ENCODE data around the gene CD99.
"Not testable (repeated sequence)": the region's sequence is repeated elsewhere in the genome, so short reads cannot be mapped to it uniquely, and the experiment has no call there.

Gene CD99, protein sequence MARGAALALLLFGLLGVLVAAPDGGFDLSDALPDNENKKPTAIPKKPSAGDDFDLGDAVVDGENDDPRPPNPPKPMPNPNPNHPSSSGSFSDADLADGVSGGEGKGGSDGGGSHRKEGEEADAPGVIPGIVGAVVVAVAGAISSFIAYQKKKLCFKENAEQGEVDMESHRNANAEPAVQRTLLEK
- total RNA-seq: 84.8 reads per million, percentile 79 among the genes with 10 or more reads in this experiment

DNA sequence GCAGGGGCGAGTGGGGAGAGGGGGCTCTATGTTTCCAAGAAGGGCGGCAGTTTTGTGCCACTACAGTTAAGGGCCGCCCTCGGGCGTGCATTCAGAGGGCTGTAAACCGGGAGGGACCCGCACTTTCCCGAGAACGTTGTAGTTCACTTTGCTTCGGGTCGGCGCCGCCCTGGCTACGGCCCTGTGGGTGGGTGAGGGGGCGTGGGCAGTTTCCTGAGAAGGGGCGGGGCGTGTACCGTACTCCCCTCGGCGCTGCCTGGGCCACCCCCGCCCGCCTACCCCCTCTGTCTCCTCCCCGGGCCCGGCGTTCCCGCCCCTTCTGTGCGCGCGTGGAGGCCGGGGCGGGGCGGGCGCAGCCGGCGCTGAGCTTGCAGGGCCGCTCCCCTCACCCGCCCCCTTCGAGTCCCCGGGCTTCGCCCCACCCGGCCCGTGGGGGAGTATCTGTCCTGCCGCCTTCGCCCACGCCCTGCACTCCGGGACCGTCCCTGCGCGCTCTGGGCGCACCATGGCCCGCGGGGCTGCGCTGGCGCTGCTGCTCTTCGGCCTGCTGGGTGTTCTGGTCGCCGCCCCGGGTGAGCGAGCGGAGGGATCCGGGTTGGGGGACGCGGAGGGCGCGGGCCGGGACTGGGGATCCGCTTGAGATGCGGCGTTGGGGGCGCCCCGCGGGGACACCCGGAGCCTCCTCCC, at the start of gene CD99:
CD99 (plus strand) TSS at position 440 of the 687 bp plus-strand sequence; CDS start at position 506, 66 bp downstream.
- DNase-seq: peak; percentile 87

DNA sequence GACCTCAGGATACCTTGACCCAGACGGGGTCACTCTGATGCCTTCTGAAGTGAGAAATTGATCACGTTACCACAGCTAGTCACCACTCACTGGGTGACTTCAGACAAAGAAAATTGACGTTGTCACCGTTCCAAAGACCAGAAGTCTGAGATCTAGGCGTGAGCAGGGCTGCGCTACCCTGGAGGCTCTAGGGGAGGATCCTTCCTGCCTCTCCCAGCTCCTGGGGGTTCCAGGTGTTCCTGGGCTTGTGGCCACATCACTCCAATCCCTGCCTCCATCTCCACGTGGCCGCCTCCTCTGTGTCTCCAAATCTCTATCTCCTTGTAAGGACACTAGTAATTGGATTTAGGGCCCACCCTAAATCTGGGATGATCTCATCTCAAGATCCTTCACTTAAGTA, 48.9 kb upstream of the CD99 start:
- DNase-seq: no peak

DNA sequence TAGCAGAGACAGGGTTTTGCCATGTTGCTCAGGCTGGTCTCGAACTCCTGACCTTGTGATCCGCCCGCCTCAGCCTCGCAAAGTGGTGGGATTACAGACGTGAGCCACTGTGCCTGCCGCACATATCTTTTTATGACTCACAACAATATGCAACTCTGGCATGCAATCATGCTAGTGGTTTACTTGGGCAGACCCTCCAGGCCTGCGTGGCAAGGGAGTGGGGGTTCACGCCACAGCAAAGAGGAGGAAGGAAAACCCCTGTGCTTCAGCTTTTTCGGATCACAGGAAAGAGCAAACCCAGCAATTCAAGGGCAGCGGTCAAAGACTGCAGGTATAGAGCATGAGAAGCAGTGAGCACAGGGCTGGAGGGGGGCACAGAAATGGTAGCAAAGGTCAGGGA, 48.3 kb upstream of the CD99 start:
- no peak for DNase-seq

DNA sequence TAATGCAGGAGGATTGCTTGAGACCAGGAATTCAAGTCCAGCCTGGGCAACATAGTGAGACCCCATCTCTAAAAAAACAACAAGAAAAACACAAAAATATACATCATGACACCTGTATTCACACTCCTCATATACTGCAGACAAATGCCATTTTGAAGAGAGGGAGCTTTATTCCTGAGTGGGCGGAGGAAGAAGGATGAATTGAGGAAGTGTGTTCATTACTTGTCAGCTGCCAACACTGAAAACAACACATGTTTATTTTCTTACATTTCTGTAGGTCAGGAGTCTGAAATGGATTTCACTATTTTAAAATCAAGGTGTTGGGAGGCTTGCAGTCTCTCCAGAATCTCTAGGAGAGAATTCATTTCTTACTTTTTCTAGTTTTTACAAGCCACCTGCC, 47.2 kb upstream of the CD99 start:
- DNase-seq: no peak

DNA sequence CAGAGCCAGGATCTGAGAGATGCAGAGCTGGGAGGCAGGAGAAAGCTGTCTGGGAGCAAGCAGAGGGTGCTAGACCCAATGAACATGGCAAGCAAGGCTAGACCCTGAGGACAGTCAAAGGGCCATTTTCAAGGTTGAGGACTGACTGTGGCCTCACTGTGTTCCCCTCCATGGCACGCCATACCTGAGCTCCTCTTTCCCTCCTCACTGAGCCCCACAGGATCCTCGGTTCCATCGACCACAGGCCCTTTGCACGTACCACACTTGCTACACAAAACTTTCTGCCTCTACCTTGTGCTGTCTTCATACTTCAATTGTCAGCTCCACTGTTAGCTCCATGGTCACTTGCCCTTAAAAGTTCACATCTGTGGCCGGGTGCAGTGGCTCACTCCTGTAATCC, 45.5 kb upstream of the CD99 start:
- DNase-seq: no peak

DNA sequence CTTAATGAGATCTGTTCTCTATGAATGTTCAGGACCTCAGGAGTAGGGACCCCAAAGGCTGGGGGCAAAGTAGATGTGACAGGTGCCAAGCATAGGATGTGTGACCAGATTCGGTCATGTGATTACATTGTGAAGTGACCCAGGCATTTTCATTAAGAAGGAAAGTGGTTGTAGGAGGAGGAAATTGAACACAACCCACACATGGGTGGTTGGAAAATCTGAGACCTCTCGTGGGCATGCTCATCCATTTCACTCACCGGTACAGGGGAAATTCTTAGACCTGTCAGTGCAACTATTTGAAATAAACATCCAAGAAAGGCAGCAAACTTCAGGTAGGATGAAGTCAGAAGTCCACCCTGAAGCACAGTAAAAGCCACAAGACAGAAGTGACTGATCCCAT, 43.5 kb upstream of the CD99 start:
- no peak for DNase-seq

DNA sequence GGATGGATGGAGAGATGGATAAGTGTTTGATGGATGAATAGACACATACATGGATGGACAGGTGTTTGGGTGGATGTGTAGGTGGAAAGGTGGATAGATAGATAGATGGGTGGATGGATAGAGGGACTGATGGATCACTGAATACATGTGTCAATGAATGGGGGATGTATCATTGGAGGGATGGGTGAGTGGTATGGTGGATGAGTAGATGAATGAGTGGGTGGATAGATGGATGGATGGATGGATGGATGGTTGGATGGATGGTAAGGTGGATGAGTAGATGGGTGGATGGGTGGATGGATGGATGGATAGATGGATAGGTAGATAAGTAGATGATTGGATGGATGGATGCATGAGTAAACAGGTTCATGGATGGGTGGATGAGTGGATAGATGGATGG, 41.1 kb upstream of the CD99 start:
- DNase-seq: no peak

DNA sequence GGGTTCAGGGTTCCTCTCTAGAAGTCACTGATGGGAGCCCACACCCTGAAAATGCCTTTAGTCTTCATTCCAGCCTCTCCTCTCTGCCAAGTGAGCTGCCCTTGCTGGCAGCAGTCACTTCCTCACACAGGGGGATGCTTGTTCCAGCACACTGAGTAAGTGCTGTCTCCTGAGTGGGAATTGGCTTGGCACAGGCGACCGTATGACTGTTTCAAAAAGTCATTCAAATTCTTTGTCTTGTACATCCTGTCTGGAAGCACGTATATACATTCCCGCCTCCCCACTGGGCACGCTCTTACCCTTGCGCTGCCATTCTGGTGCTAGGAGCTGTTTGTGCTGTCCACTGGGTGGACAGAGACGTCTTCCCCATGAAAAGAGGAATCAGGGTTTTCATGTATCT, 40.2 kb upstream of the CD99 start:
- DNase-seq: no peak

DNA sequence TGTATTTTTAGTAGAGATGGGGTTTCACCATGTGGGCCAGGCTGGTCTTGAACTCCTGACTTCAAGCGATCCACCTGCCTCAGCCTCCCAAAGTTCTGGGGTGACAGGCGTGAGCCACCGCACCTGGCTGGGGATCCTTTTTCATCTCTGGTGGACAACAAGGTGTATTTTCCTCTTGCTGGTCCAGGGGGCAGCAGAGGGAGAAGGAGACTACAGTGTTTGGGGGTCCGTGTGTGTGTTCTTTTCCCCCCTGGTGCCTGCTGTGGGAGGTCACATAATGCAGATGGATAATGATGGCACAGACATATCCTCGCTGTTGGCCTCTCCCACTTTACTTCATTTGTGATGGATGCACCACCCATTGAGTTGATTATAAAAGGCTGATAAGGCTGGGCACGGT, 39.0 kb upstream of the CD99 start:
- no peak for DNase-seq

DNA sequence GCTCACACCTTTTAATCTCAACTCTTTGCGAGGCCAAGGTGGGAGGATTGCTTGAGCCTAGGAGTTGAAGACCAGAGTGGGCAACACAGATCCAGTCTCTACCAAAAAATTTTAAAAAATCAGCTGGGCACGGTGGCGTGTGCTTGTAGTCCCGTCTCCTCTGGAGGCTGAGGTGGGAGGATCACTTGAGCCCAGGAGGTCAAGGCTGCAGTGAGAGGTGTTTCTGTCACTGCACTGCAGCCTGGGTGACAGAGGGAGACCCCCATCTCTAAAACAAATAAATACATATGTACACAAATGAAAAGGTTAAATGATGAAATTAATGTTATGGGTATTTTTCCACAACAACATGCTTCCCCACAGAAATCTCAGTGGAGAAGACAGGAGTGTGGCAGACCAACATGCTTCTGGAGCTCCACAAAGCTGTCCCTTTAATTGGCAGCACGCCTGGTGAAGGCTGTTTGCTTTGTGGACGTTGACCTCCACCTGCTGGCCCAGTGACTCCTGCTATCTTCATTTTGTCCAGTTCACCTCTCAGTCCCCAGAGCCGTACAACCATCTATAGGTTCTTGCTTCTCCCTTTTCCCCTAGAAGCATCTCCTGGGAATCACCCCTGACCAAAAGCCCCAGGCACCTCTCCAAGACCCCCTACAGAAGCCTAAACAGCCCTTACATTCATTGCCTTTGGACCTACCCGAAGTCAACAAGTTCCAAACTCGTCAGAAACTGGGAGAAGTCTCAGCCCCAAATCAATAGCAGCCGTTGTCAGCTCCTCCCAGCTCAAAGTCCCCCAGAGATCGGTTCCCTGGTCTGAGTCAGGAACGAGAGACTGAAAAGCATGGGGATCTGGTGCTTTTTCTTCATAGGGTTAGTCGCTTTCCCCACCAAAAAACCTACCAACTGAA, 36.4 kb upstream of the CD99 start:
- DNase-seq: no peak

DNA sequence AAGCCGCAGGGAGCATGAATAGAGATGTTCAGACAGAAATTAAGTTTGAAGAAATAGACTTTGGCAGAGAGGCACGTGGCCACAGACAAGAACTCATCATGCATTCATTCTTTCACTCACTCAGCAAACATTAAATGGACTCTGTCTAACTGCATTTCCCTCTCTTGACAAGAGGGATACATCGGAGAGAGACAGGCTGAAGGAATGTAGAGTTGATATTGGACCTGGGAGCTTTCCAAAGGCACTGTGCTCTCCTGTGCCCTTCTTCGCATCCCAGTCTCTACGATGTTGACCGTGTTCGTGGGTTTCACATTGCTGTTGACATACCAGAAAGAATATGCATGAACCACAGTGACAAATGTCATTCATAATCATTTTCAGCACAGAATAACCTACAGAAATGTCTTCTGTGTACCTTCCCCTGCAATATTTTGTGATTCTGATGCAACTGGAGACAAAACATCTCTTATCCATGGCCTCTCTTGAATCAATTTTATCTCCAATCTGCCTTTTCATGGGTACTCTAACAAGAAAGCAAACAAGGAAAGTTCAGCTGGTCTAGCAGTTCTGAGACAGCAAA, 34.7 kb upstream of the CD99 start:
- DNase-seq: no peak

DNA sequence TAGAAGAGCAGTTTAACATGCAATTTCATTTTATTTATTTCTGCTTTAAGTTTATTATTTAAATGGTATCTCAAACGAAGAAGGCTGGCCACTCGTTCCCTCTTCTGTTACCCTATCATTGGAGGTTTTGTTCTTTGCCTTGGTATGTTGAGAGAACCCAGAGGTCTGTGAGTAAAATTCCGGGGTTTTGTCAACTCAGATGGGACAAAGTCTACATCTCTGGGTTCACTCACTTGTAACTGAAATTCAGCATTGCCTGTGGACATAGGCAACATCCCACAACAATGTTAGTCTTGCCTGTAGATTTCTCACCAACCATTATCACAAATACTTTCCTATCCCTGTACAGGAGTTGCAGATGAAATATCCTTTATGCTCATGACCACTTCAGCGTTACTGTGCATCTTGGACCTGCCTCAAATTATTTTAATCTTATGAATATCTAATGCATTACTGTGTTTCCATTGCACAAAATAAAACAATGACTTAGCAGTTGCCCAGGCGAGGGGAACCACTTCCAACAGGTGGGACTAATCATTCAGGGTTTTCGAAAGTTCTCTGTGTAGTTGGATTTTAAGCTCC, 33.5 kb upstream of the CD99 start:
- no peak for DNase-seq

DNA sequence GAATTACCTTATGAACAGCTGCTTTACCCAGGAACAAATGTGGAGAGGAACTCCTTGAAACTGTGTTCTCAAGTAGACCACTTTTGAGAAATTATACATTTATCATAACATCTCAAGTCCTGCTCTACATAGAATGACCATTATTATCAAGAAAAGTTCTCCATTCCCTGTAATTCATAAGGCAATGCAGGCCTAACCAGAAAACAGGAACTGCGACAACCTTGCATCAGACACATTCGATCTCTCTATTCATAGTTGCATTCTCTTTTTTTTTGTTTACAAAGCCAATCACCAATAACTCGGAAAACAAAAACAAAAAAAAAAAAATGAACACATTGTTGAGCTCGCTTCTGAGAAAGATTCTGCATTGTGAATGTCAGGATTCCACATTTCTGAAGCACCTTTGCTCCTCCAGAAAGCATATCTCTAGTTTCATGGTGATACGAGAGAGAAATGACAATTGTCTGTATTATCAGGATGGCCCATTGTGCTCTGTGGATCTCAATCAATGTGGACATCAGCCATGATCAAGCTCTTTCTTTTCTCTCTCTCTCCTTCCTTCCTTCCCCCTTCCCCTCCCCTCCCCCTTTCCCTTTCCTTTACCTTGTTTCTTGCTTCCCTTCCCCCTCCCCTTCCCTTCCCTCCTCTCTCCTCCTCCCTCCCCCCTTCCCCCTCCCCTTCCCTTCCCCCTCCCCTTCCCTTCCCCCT, 32.4 kb upstream of the CD99 start:
- DNase-seq: no peak

DNA sequence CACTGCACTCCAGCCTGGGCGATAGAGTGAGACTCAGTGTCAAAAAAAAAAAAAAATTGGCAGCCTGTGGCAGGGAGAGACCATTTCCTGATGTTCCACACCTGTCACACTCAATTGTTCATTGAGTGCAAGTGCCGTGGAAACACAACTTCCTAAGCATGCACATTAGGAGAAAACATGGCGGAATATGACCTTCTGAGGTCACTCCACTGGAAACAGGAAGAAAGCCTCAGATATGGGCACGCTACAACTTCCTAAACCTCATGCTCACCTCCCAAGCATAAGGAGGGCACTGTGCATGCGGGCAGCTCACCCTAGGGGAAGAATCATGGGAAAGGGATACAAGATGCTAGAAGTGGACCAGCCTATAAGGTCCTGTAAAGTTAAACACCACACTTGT, 28.5 kb upstream of the CD99 start:
- no peak for DNase-seq

DNA sequence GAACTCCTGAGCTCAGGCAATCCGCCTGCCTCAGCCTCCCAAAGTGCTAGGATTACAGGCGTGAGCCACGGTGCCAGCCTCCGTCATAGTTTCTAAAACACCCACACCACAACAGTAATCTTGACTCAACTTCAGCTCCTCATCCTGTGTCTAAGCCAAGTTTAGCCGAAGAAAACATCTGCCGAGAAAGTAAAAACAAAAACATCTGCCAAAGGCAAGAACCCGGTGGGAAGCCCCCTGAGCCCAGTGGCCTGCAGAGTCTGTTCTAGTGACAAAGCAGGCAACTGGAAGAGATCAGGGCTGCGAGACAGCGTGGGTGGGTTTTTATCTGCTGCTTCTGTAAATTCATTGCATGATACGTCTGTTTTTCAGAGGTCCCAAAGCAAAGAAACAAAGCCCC, 26.6 kb upstream of the CD99 start:
- no peak for DNase-seq

DNA sequence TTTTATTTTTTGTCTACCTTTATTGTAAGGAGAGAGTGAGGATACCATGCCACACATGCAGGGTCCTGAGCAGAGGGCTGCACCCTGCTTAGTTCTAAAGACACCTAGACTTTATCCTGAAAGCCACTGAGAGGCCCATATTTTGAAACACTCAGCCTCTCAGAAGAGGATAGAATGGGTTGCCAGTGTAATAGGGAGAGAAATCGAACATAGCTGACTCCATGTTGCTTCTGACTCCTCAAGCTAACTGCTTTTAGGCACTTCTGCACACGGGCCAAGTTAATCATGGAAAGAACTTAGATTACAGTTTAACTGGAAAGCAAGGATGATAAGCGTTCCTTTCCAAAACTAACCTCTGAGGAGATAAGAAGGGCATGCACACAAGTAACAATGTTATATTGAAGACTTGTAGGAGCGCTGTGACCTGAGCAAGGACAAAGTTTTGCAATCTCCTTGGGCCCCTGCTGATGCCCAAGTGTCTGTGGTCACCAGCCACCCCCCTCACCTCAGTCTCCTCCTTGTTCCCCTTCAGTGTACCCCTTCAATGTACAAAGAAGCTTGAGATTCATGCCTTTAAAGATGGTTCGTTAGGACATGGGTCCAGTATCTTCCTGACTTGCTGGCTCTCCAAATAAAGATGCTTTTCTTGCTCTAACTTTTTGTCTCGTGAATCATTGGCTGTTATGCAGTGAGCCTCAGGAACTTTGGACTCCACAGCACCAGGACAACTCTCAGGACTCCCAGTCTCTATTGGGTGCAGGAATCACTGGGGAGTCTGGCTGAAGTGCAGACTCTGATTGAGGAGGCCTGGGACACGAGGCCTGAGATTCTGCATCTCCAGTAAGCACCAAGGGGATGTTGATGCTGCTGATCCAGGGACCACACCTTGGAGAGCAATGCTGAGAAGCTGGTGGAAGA, 25.4 kb upstream of the CD99 start:
- DNase-seq: no peak

DNA sequence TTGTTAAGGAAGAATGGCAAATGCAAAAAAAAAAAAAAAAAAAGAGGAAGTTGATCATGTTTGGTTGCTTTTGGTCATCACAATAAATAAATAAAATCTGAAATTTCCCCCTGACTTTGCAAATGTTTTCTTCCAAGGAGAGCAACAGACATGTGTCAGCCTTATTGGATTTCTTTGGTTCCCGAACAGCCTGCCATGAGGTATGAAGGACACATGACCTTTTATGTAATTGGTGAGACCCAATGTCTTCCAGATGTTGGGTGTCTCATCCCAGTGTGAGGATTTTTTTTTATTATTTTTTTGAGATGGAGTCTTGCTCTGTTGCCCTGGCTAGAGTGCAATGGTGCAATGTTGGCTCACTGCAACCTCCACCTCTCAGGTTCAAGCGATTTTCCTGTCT, 24.6 kb upstream of the CD99 start:
- DNase-seq: no peak

DNA sequence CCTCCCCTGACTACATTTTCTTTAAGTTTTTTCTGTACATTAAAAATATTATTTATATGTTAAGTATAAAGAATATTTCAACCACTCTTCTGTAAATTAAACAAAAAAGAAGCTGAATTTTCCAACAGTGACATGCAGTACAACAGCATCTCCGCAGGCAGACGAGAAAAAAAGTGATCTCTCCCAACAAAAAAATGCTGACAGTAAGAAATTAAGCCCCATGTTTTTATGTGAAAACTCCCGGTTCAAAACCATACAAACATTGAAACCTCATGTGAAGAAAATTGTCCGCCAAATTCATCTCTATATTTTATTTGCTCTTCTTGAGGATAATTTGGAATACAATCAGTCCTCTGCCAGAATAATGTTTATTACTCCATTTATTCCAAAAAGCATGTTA, 20.1 kb upstream of the CD99 start:
- DNase-seq: no peak

DNA sequence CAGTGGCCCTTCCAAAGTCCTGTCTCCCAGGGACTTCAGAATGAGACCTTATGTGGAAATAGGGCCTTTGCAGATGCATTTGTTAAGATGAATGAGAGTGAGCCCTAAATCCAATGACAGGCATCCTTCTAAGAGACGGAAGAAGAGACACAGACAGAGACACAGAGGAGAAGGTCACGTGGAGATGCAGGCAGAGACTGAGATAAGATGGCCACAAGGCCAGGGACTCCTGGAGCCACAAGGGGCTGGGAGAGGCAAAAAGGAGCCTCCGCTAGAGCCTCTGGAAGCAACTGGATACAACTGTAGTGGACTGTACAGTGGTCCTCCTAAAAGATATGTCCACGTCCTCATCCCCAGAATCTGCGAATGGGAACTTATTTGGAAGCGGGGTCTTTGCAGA, 19.0 kb upstream of the CD99 start:
- no peak for DNase-seq

DNA sequence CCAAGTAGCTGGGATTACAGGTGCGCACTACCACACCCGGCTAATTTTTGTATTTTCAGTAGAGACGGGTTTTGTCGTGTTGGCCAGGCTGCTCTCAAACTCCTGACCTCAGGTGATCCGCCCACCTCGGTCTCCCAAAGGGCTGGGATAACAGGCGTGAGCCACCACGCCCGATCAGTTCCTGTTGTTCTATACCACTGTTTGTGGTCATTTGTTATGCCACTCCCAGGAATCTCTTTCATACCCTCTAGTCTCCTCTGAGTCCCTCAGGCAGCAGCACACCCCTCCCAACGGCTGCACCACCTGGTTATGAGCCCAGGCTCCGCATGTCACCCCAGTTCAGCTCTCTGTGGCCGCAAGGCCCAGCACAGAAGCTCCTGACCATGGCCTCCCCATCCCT, 17.5 kb upstream of the CD99 start:
- no peak for DNase-seq

DNA sequence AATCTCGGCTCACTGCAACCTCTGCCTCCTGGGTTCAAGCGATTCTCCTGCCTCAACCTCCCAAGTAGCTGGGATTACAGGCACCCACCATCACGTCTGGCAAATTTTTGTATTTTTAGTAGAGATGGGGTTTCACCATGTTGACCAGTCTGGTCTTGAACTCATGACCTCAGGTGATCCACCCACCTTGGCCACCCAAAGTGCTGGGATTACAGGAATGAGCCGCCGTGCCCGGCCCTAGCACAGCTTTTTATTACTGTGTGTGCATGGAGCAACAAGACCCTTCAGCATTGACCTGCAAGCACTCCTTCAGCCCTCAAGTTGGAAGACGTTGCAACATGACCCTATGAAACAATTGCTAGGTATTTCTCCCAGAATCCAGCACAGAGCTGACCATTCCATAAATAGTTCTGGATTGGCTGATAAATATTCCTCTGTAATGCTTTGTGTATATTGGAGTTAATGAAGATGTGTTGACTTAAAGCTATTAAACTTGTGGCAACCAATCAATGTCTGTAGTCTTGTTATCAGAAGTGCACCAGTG, 15.4 kb upstream of the CD99 start:
- DNase-seq: not testable (repeated sequence)
